ENCODE results near the gene TUBA1C.
"Not testable (repeated sequence)": the region's sequence is repeated elsewhere in the genome, so short reads cannot be mapped to it uniquely, and the experiment has no call there.

TUBA1C gene

GRCh38 chr12:49276304-49277290 lies 11.7 kb downstream of the TUBA1C start:
- Histone ChIP-seq H3K27me3 (no peaks in the 10 kb centered on the region), H3K9me3 (no peaks in the 10 kb centered on the region), H3K4me3 (ENCODE audit: low read depth in 1 of 2, low read length in 1 of 2) (no peak overlapping the region), H3K4me1 (ENCODE audit: control insufficient read depth in 1 of 2, insufficient read depth in 1 of 2, low read depth in 1 of 2, low read length in 1 of 2) (peaks cover 23 to 24% of the 10 kb centered on the region in 2 experiments), H3K36me3 (peaks cover 37% of the 10 kb centered on the region), H3K27ac (no peak overlapping the region)
- TF ChIP-seq CTCF (IDR thresholded peaks at IDR 0.05) = no peak

- Histone ChIP-seq H3K27me3 (no peaks in the 10 kb centered on the region), H3K4me3 (ENCODE audit: low read depth in 1 of 2, low read length in 1 of 2) (no peak overlapping the region), H3K36me3 (peaks cover 29% of the 10 kb centered on the region), H3K4me1 (ENCODE audit: control insufficient read depth in 1 of 2, insufficient read depth in 1 of 2, low read depth in 1 of 2, low read length in 1 of 2) (peaks cover 28 to 30% of the 10 kb centered on the region in 2 experiments), H3K27ac (no peak overlapping the region), H3K9me3 (no peaks in the 10 kb centered on the region)
- TF ChIP-seq CTCF (IDR thresholded peaks at IDR 0.05) = no peak
These were observed 12.6 kb downstream of the TUBA1C start for GRCh38 chr12:49277466-49277865.

GRCh38 chr12:49279706-49280159 lies 14.9 kb downstream of the TUBA1C start:
- no peak for TF ChIP-seq CTCF (IDR thresholded peaks at IDR 0.05)
- Histone ChIP-seq H3K4me3 (ENCODE audit: low read depth in 1 of 2, low read length in 1 of 2) (no peak overlapping the region), H3K36me3 (peaks cover 6% of the 10 kb centered on the region), H3K9me3 (no peaks in the 10 kb centered on the region), H3K27ac (peak overlapping the region; percentile 28), H3K27me3 (no peaks in the 10 kb centered on the region), H3K4me1 (ENCODE audit: control insufficient read depth in 1 of 2, insufficient read depth in 1 of 2, low read depth in 1 of 2, low read length in 1 of 2) (peaks cover 28 to 30% of the 10 kb centered on the region in 2 experiments)

GRCh38 chr12:49280545-49280944 lies 15.7 kb downstream of the TUBA1C start:
- H3K36me3 ChIP-seq; H3K4me3 ChIP-seq (ENCODE audit: low read depth in 1 of 2, low read length in 1 of 2); H3K27me3 ChIP-seq; H3K9me3 ChIP-seq: not testable (repeated sequence)
- Histone ChIP-seq H3K27ac (peak overlapping the region; percentile 28), H3K4me1 (ENCODE audit: control insufficient read depth in 1 of 2, insufficient read depth in 1 of 2, low read depth in 1 of 2, low read length in 1 of 2) (peaks cover 28 to 30% of the 10 kb centered on the region in 2 experiments)

GRCh38 chr12:49282302-49282701 lies 17.4 kb downstream of the TUBA1C start:
- no peak for TF ChIP-seq CTCF (IDR thresholded peaks at IDR 0.05)
- no peak overlapping the region for H3K27ac ChIP-seq
- no peak overlapping the region for H3K4me3 ChIP-seq (ENCODE audit: low read depth in 1 of 2, low read length in 1 of 2)
- H3K27me3 ChIP-seq = peaks cover 16% of the 10 kb centered on the region
- no peaks in the 10 kb centered on the region for H3K9me3 ChIP-seq
- peaks cover 28 to 30% of the 10 kb centered on the region in 2 experiments for H3K4me1 ChIP-seq (ENCODE audit: control insufficient read depth in 1 of 2, insufficient read depth in 1 of 2, low read depth in 1 of 2, low read length in 1 of 2)
- H3K36me3 ChIP-seq = no peaks in the 10 kb centered on the region

- H3K9me3 ChIP-seq; H3K27ac ChIP-seq; H3K36me3 ChIP-seq; H3K4me3 ChIP-seq (ENCODE audit: low read depth in 1 of 2, low read length in 1 of 2): not testable (repeated sequence)
- Histone ChIP-seq H3K27me3 (peaks cover 22% of the 10 kb centered on the region), H3K4me1 (ENCODE audit: control insufficient read depth in 1 of 2, insufficient read depth in 1 of 2, low read depth in 1 of 2, low read length in 1 of 2) (peaks cover 28 to 30% of the 10 kb centered on the region in 2 experiments)
These were observed 18.0 kb downstream of the TUBA1C start for GRCh38 chr12:49282740-49283375.

Measured in neutrophil (primary cell).